Parietal lobe (tissue), 1 donor: ENCODE results near the gene ZC3HAV1. TPM values are rescaled to one million over a fixed set of nuclear protein-coding genes. Genes with fewer than 3 reads are reported as not detected.

ENCODE experiments used
- total RNA-seq: library from RNA; depleted of rRNA; stranded (reverse); fragments of >200 nt; gene quantifications from one replicate; pipeline ENCODE4 v1.2.3, GENCODE V29; 2014

Gene ZC3HAV1
- 4.7 TPM for total RNA-seq

GRCh38 chr7:139109188-139109982 lies at the start of gene ZC3HAV1:
TSS of gene ZC3HAV1 (minus strand) at chr7:139109720. CDS start at chr7:139109331, 389 bp downstream.

GRCh38 chr7:139035586-139036353 lies 73.8 kb downstream of the ZC3HAV1 start, which contains the start of gene ZC3HAV1L:
TSS of gene ZC3HAV1L (minus strand) at chr7:139036042. CDS start at chr7:139036017, 25 bp downstream.

Other genes with a start within 250 kb of the ZC3HAV1 start
- gene KIAA1549, start 128.3 kb downstream of the ZC3HAV1 start, total RNA-seq = 57.9 TPM
- 16.0 TPM for gene ZC3HAV1L, start 73.7 kb downstream of the ZC3HAV1 start, total RNA-seq
- 52.9 TPM for gene UBN2, start 121.5 kb upstream of the ZC3HAV1 start, total RNA-seq
- 7.2 TPM for gene FMC1, start 231.6 kb upstream of the ZC3HAV1 start, total RNA-seq